ENCODE measurements around the gene ELFN1.

The ELFN1 gene

GRCh38 chr7:1663857-1664651 lies 6.0 kb upstream of the ELFN1 start:
- no peak for DNase-seq (ENCODE audit: low spot score)

GRCh38 chr7:1664711-1665548 lies 5.1 kb upstream of the ELFN1 start:
- DNase-seq (ENCODE audit: low spot score), result peak; percentile 38

- DNase-seq (ENCODE audit: low spot score), result peak; percentile 3
Observed at GRCh38 chr7:1665549-1666316, 4.3 kb upstream of the ELFN1 start.

- no peak for DNase-seq (ENCODE audit: low spot score)
Observed at GRCh38 chr7:1666317-1666822, 3.7 kb upstream of the ELFN1 start.

- no peak for DNase-seq (ENCODE audit: low spot score)
Observed at GRCh38 chr7:1666823-1667565, 3.1 kb upstream of the ELFN1 start.

GRCh38 chr7:1667566-1668395 lies 2.3 kb upstream of the ELFN1 start:
- no peak for DNase-seq (ENCODE audit: low spot score)

- no peak for DNase-seq (ENCODE audit: low spot score)
Observed at GRCh38 chr7:1668396-1669063, 1.5 kb upstream of the ELFN1 start.

- DNase-seq (ENCODE audit: low spot score), result no peak
Observed at GRCh38 chr7:1669064-1669951, 769 bp upstream of the ELFN1 start.

GRCh38 chr7:1670894-1671593 lies 967 bp downstream of the ELFN1 start:
- no peak for DNase-seq (ENCODE audit: low spot score)

- no peak for DNase-seq (ENCODE audit: low spot score)
Observed at GRCh38 chr7:1671594-1672451, 1.7 kb downstream of the ELFN1 start.

- DNase-seq (ENCODE audit: low spot score), result no peak
Observed at GRCh38 chr7:1672851-1673486, 2.9 kb downstream of the ELFN1 start.

GRCh38 chr7:1673581-1674118 lies 3.6 kb downstream of the ELFN1 start:
- DNase-seq (ENCODE audit: low spot score), result no peak

GRCh38 chr7:1674161-1675035 lies 4.3 kb downstream of the ELFN1 start:
- DNase-seq (ENCODE audit: low spot score), result no peak

GRCh38 chr7:1675036-1675671 lies 5.1 kb downstream of the ELFN1 start:
- no peak for DNase-seq (ENCODE audit: low spot score)
